Type B pancreatic cell (in vitro differentiated cells): ENCODE measurements around the gene FLYWCH1. TPM values are rescaled to one million over a fixed set of nuclear protein-coding genes. Genes with fewer than 3 reads are reported as not detected.

ENCODE experiments used
- DNase-seq: peaks from one replicate; pipeline ENCODE4 v3.0.0; 2021; ENCODE audit warnings: mixed read lengths; ENCODE audit not compliant: unreplicated experiment; ENCODE audit errors: extremely low spot score
- H3K27ac Mint-ChIP-seq: 2 replicates; pipeline ENCODE4 v1.8.0; 2021; ENCODE audit warnings: mild to moderate bottlenecking, mixed read lengths
- H3K27me3 Mint-ChIP-seq: 2 replicates; pipeline ENCODE4 v1.8.0; 2021; ENCODE audit warnings: mixed read lengths
- H3K36me3 Mint-ChIP-seq: 2 replicates; pipeline ENCODE4 v1.8.0; 2021; ENCODE audit warnings: mixed read lengths
- H3K4me1 Mint-ChIP-seq: one replicate; pipeline ENCODE4 v1.8.0; 2021; ENCODE audit warnings: mixed read lengths; ENCODE audit not compliant: unreplicated experiment
- H3K4me3 Mint-ChIP-seq: 2 replicates; pipeline ENCODE4 v1.8.0; 2021; ENCODE audit warnings: mild to moderate bottlenecking, mixed read lengths
- H3K9me3 Mint-ChIP-seq: 2 replicates; pipeline ENCODE4 v1.8.0; 2021; ENCODE audit warnings: mixed read lengths
- total RNA-seq: library from RNA; stranded (reverse); gene quantifications from 2 replicates; pipeline ENCODE4 v1.2.1, GENCODE V29; 2021; ENCODE audit warnings: low replicate concordance
- TF ChIP-seq, protein P1 (sequence below): fragments of 200-600 bp; sonication (generic); conservative IDR thresholded peaks from 2 replicates; pipeline ENCODE4 v1.5.0; 2021; ENCODE audit warnings: antibody characterized with exemption, mild to moderate bottlenecking

The FLYWCH1 gene
- total RNA-seq, 1 donor from 2014 or later = 28.6 TPM

DNA sequence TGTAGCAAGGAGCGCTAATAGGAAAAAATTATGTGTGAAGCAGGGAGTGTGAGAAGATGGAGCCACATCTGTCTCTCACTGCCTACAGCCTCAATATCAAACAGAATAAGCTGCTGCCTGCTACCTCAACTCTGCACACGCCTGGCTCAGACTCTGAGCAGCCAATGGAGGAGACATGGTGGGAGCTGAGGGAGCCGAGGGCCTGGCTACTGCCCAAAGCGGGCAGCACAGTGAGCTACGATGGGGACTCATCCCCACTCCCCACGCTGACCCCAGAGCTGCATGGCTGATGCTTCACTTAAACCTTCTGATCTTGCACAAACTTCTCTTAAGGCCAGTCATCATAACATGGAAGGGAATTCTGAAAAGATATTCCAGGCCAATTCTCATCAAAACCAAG, 39.8 kb upstream of the FLYWCH1 start:
- Mint-ChIP-seq H3K4me3 (no peak overlapping the region), H3K36me3 (no peaks in the 10 kb centered on the region), H3K4me1 (no peaks in the 10 kb centered on the region), H3K27ac (no peak overlapping the region), H3K9me3 (no peaks in the 10 kb centered on the region), H3K27me3 (peaks cover 30% of the 10 kb centered on the region)
- DNase-seq = no peak
- TF ChIP-seq, protein P1, sequence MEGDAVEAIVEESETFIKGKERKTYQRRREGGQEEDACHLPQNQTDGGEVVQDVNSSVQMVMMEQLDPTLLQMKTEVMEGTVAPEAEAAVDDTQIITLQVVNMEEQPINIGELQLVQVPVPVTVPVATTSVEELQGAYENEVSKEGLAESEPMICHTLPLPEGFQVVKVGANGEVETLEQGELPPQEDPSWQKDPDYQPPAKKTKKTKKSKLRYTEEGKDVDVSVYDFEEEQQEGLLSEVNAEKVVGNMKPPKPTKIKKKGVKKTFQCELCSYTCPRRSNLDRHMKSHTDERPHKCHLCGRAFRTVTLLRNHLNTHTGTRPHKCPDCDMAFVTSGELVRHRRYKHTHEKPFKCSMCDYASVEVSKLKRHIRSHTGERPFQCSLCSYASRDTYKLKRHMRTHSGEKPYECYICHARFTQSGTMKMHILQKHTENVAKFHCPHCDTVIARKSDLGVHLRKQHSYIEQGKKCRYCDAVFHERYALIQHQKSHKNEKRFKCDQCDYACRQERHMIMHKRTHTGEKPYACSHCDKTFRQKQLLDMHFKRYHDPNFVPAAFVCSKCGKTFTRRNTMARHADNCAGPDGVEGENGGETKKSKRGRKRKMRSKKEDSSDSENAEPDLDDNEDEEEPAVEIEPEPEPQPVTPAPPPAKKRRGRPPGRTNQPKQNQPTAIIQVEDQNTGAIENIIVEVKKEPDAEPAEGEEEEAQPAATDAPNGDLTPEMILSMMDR = no peak

GRCh38 chr16:2874032-2874911, 37.5 kb upstream of the FLYWCH1 start:
- Mint-ChIP-seq H3K27ac (no peak overlapping the region), H3K4me3 (no peak overlapping the region), H3K27me3 (peaks cover 30% of the 10 kb centered on the region), H3K36me3 (no peaks in the 10 kb centered on the region), H3K4me1 (no peaks in the 10 kb centered on the region), H3K9me3 (no peaks in the 10 kb centered on the region)
- no peak for DNase-seq
- TF ChIP-seq, protein P1 = no peak

- no peaks in the 10 kb centered on the region for H3K36me3 Mint-ChIP-seq
- peaks cover 25% of the 10 kb centered on the region for H3K27me3 Mint-ChIP-seq
- peak; percentile 82 for DNase-seq
- H3K4me3 Mint-ChIP-seq = no peak overlapping the region
- H3K4me1 Mint-ChIP-seq = no peaks in the 10 kb centered on the region
- TF ChIP-seq, protein P1 = peak; percentile 95
- no peaks in the 10 kb centered on the region for H3K9me3 Mint-ChIP-seq
- no peak overlapping the region for H3K27ac Mint-ChIP-seq
These were observed 36.8 kb upstream of the FLYWCH1 start for GRCh38 chr16:2874912-2875362.

- Mint-ChIP-seq H3K4me1 (peaks cover 6% of the 10 kb centered on the region), H3K27me3 (peaks cover 4% of the 10 kb centered on the region), H3K27ac (peak overlapping the region; percentile 31), H3K9me3 (no peaks in the 10 kb centered on the region), H3K4me3 (peak overlapping the region; percentile 39), H3K36me3 (no peaks in the 10 kb centered on the region)
- DNase-seq = no peak
- TF ChIP-seq, protein P1 = no peak
These were observed 31.8 kb upstream of the FLYWCH1 start for GRCh38 chr16:2879854-2880508.

DNA sequence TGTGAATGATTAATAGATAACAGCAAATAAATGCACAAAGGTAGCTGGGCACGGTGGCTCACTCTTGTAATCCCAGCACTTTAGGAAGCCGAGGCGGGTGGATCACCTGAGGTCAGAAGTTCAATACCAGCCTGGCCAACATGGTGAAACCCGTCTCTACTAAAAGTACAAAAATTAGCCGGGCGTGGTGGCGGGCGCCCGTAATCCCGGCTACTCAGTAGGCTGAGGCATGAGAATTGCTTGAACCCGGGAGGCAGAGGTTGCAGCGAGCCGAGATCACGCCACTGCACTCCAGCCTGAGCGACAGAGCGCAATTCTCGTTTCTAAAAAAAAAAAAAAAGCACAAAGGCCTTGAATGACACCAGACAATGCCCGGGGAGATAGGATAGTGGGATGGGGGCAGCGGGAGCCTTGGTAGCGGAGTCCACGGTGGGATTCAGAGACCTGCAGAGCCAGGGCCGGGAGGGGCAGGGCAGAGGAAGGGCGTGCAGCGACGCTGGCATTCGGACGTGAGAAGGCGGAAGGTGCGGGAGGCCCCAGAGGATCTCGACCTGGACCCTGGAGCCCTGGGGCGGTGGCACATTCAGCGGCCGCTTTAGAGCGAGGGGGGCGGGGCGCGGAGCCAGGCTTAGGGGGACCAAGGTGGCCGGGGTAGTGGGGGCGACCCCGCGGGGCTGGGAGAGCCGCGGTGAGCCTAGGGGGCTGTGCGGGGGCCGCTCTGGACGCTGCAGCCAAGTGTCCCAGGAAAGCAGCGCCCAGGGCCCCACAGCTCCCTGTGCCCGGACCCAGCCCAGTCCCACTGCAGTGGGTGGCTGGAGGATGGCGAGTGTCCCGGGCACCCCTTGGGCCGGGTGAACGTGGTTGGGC, 29.7 kb upstream of the FLYWCH1 start:
- Mint-ChIP-seq H3K4me1 (peaks cover 9% of the 10 kb centered on the region), H3K27me3 (no peaks in the 10 kb centered on the region), H3K4me3 (peak overlapping the region; percentile 97), H3K9me3 (no peaks in the 10 kb centered on the region), H3K36me3 (peaks cover 6% of the 10 kb centered on the region), H3K27ac (peak overlapping the region; percentile 98)
- DNase-seq = no peak
- TF ChIP-seq, protein P1 = no peak
